Measurements from ENCODE around the gene PIK3CB. TPM values are rescaled to one million over a fixed set of nuclear protein-coding genes. Genes with fewer than 3 reads are reported as not detected.

PIK3CB gene
- total RNA-seq, 1 donor from 2014 or later: 14.2 TPM

- H3K4me3 Mint-ChIP-seq (ENCODE audit: unreplicated experiment): no peak overlapping the region
These were observed 41.3 kb upstream of the PIK3CB start for GRCh38 chr3:138875754-138876664.

GRCh38 chr3:138875096-138875753 lies 40.5 kb upstream of the PIK3CB start:
- Mint-ChIP-seq H3K4me3 (ENCODE audit: unreplicated experiment) (no peak overlapping the region), H3K9me3 (ENCODE audit: unreplicated experiment) (no peaks in the 10 kb centered on the region), H3K27ac (ENCODE audit: unreplicated experiment) (no peak overlapping the region), H3K4me1 (ENCODE audit: low read depth, unreplicated experiment) (no peaks in the 10 kb centered on the region), H3K36me3 (ENCODE audit: unreplicated experiment) (no peaks in the 10 kb centered on the region), H3K27me3 (ENCODE audit: unreplicated experiment) (no peaks in the 10 kb centered on the region)
- TF ChIP-seq CTCF (IDR thresholded peaks at IDR 0.05; ENCODE audit: partially characterized antibody, unreplicated experiment): no peak
- DNase-seq: no peak

More at GRCh38 chr3:138875754-138876664, 41.3 kb upstream of the PIK3CB start:
- no peaks in the 10 kb centered on the region for H3K36me3 Mint-ChIP-seq (ENCODE audit: unreplicated experiment)
- no peak overlapping the region for H3K27ac Mint-ChIP-seq (ENCODE audit: unreplicated experiment)
- no peak for TF ChIP-seq CTCF (IDR thresholded peaks at IDR 0.05; ENCODE audit: partially characterized antibody, unreplicated experiment)
- H3K27me3 Mint-ChIP-seq (ENCODE audit: unreplicated experiment): no peaks in the 10 kb centered on the region
- no peak for DNase-seq
- no peaks in the 10 kb centered on the region for H3K4me1 Mint-ChIP-seq (ENCODE audit: low read depth, unreplicated experiment)
- no peaks in the 10 kb centered on the region for H3K9me3 Mint-ChIP-seq (ENCODE audit: unreplicated experiment)

GRCh38 chr3:138873471-138874278 lies 38.9 kb upstream of the PIK3CB start:
- Mint-ChIP-seq H3K27ac (ENCODE audit: unreplicated experiment) (no peak overlapping the region), H3K9me3 (ENCODE audit: unreplicated experiment) (no peaks in the 10 kb centered on the region), H3K4me1 (ENCODE audit: low read depth, unreplicated experiment) (no peaks in the 10 kb centered on the region), H3K27me3 (ENCODE audit: unreplicated experiment) (no peaks in the 10 kb centered on the region), H3K4me3 (ENCODE audit: unreplicated experiment) (no peak overlapping the region), H3K36me3 (ENCODE audit: unreplicated experiment) (no peaks in the 10 kb centered on the region)
- no peak for TF ChIP-seq CTCF (IDR thresholded peaks at IDR 0.05; ENCODE audit: partially characterized antibody, unreplicated experiment)
- DNase-seq: no peak

- no peaks in the 10 kb centered on the region for H3K4me1 Mint-ChIP-seq (ENCODE audit: low read depth, unreplicated experiment)
- TF ChIP-seq CTCF (IDR thresholded peaks at IDR 0.05; ENCODE audit: partially characterized antibody, unreplicated experiment): no peak
- no peaks in the 10 kb centered on the region for H3K9me3 Mint-ChIP-seq (ENCODE audit: unreplicated experiment)
- no peak overlapping the region for H3K27ac Mint-ChIP-seq (ENCODE audit: unreplicated experiment)
- no peaks in the 10 kb centered on the region for H3K36me3 Mint-ChIP-seq (ENCODE audit: unreplicated experiment)
- no peaks in the 10 kb centered on the region for H3K27me3 Mint-ChIP-seq (ENCODE audit: unreplicated experiment)
- no peak for DNase-seq
- no peak overlapping the region for H3K4me3 Mint-ChIP-seq (ENCODE audit: unreplicated experiment)
These were observed 37.9 kb upstream of the PIK3CB start for GRCh38 chr3:138872632-138873031.
